ENCODE data around the gene SH3YL1.

SH3YL1 gene

DNA sequence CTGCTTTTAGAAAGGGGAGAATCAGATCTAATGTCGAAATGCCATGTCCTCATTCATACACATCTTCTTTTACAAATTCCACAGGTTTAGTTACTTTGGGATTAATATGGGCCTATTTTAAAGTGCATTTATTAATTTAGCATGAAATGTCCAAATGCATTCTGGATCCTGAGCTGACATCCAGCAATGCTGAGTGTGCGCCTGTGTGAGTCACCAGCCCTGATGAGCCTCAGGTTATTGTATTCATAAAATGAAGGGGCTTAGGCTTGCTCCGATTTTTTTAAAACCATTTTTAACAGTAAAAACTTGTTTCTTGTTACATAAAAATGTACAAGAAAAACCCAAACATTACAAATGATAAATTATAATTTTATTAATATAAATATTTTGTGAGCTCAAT lies 94.1 kb downstream of the SH3YL1 start:
- no peak overlapping the region for H3K4me3 ChIP-seq (ENCODE audit: control insufficient read depth, low read depth, low read length)
- DNase-seq (ENCODE audit: low read depth) = no peak
- TF ChIP-seq, protein P1, sequence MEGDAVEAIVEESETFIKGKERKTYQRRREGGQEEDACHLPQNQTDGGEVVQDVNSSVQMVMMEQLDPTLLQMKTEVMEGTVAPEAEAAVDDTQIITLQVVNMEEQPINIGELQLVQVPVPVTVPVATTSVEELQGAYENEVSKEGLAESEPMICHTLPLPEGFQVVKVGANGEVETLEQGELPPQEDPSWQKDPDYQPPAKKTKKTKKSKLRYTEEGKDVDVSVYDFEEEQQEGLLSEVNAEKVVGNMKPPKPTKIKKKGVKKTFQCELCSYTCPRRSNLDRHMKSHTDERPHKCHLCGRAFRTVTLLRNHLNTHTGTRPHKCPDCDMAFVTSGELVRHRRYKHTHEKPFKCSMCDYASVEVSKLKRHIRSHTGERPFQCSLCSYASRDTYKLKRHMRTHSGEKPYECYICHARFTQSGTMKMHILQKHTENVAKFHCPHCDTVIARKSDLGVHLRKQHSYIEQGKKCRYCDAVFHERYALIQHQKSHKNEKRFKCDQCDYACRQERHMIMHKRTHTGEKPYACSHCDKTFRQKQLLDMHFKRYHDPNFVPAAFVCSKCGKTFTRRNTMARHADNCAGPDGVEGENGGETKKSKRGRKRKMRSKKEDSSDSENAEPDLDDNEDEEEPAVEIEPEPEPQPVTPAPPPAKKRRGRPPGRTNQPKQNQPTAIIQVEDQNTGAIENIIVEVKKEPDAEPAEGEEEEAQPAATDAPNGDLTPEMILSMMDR (IDR thresholded peaks at IDR 0.05; ENCODE audit: control insufficient read depth, insufficient read depth, low read depth, low read length, missing control alignments) = no peak
